OCI-M2 (cell line): Measurements from ENCODE around the gene IQSEC3.

ENCODE experiments used
- DNase-seq: peaks from one replicate; lab custom pipeline; 2025; ENCODE audit not compliant: unreplicated experiment; lab: John Stamatoyannopoulos, UW

The IQSEC3 gene

GRCh38 chr12:162467-163307 lies 96.1 kb downstream of the IQSEC3 start:
- DNase-seq, result no peak

- DNase-seq, result no peak
These were observed 96.9 kb downstream of the IQSEC3 start for GRCh38 chr12:163406-163986.

- no peak for DNase-seq
These were observed 97.6 kb downstream of the IQSEC3 start for GRCh38 chr12:164207-164606.

GRCh38 chr12:165862-166368 lies 99.3 kb downstream of the IQSEC3 start:
- no peak for DNase-seq

GRCh38 chr12:166425-167075 lies 100.0 kb downstream of the IQSEC3 start:
- no peak for DNase-seq

- no peak for DNase-seq
These were observed 101.5 kb downstream of the IQSEC3 start for GRCh38 chr12:167959-168600.

GRCh38 chr12:168763-169525 lies 102.4 kb downstream of the IQSEC3 start:
- no peak for DNase-seq

GRCh38 chr12:169528-170370 lies 103.2 kb downstream of the IQSEC3 start:
- no peak for DNase-seq

- no peak for DNase-seq
These were observed 104.0 kb downstream of the IQSEC3 start for GRCh38 chr12:170371-171225.

GRCh38 chr12:171276-171675 lies 104.7 kb downstream of the IQSEC3 start:
- DNase-seq, result no peak

- no peak for DNase-seq
These were observed 105.4 kb downstream of the IQSEC3 start for GRCh38 chr12:171743-172676.

GRCh38 chr12:172732-173161 lies 106.2 kb downstream of the IQSEC3 start:
- no peak for DNase-seq

GRCh38 chr12:174124-174523 lies 107.6 kb downstream of the IQSEC3 start:
- DNase-seq, result no peak

GRCh38 chr12:174596-174995 lies 108.0 kb downstream of the IQSEC3 start:
- DNase-seq, result no peak

- DNase-seq, result no peak
These were observed 108.7 kb downstream of the IQSEC3 start for GRCh38 chr12:175250-175649.

- no peak for DNase-seq
These were observed 109.2 kb downstream of the IQSEC3 start for GRCh38 chr12:175759-176158.

- DNase-seq, result no peak
These were observed 110.0 kb downstream of the IQSEC3 start for GRCh38 chr12:176321-177181.
